ENCODE results near the gene PHLDB2. TPM values are rescaled to one million over a fixed set of nuclear protein-coding genes. Genes with fewer than 3 reads are reported as not detected.

Gene PHLDB2
- total RNA-seq, 2 donors from 2014 or later, result 15.3 to 32.3 TPM

DNA sequence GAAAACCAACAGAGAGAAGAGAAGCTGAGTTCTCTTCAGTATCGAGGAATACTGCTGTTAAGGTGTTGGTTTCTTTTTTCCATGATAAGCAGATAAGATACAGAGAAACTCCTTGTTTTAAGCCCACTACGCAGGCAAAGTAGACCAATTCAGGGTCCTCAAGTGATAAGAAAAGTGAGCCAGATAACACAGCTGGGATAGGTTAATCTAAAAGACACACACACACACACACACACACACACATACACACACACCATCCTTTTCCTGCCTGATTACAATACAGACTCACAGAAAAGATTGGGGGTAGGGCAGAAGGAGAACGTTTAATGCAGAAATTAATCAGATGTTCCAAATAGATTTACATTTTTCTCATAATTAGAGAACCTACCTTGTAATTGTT lies 6.5 kb upstream of the PHLDB2 start:
- Histone ChIP-seq H3K27me3 (replicated peaks; ENCODE audit: insufficient read depth) (no peaks in the 10 kb centered on the region), H3K36me3 (no peaks in the 10 kb centered on the region), H3K4me3 (no peak overlapping the region), H3K4me1 (replicated peaks) (no peaks in the 10 kb centered on the region), H3K27ac (no peak overlapping the region), H3K9me3 (no peaks in the 10 kb centered on the region)
- TF ChIP-seq, protein P1, sequence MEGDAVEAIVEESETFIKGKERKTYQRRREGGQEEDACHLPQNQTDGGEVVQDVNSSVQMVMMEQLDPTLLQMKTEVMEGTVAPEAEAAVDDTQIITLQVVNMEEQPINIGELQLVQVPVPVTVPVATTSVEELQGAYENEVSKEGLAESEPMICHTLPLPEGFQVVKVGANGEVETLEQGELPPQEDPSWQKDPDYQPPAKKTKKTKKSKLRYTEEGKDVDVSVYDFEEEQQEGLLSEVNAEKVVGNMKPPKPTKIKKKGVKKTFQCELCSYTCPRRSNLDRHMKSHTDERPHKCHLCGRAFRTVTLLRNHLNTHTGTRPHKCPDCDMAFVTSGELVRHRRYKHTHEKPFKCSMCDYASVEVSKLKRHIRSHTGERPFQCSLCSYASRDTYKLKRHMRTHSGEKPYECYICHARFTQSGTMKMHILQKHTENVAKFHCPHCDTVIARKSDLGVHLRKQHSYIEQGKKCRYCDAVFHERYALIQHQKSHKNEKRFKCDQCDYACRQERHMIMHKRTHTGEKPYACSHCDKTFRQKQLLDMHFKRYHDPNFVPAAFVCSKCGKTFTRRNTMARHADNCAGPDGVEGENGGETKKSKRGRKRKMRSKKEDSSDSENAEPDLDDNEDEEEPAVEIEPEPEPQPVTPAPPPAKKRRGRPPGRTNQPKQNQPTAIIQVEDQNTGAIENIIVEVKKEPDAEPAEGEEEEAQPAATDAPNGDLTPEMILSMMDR (IDR thresholded peaks at IDR 0.05), result no peak
- TF ChIP-seq POLR2A (IDR thresholded peaks at IDR 0.05) (no peak), POLR2AphosphoS5 (IDR thresholded peaks at IDR 0.05) (no peak)
- 71% methylated on average over 3 of the region's 3 CpGs for WGBS
- no peak for DNase-seq (ENCODE audit: low spot score)
- intact Hi-C loops (cut with DNase I), result no loop called here

DNA sequence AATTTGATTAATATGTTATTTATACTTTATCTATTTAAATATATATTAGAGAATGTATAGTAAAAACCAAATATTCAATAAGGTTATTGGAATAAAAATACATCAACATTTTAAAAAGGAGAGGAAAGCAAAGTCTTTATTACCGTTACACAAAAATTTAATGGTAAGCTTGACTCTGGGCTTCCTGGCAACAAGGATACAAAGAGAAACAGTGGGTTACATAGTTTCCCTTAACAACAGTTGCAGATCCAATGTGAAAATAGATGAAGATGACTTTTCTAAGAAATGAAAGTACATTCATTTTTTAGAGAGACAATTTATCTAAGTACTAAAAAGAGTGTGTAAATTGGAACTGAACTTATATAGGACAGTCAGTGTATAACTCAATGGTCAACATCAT lies 6.0 kb upstream of the PHLDB2 start:
- intact Hi-C loops (cut with DNase I), result no loop called here

DNA sequence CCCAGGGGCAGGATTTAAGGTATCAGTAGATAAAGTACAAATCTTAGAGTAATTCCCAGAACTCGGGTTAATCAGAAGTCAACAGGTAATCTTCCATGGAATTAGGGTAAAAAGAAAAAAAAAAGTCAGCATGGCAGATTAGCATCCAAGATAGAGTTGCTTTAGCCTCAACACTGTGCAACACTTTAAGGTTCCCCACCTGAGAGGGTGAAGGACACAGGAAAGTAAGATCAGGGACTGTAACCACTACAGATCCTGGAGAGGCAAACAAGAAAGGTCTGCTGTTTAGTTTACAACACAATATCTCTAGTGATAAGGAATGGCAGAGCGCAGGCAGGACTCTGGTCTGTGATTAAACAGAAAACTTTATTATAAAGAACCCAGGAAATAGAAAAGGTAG lies 4.1 kb upstream of the PHLDB2 start:
- no peaks in the 10 kb centered on the region for H3K36me3 ChIP-seq
- H3K27me3 ChIP-seq (replicated peaks; ENCODE audit: insufficient read depth), result no peaks in the 10 kb centered on the region
- DNase-seq (ENCODE audit: low spot score), result no peak
- intact Hi-C loops (cut with DNase I), result loop anchor here (5.0 kb wide), 1 partner anchor 53 kb away; no protein-coding TSS in a partner anchor
- H3K4me3 ChIP-seq, result no peak overlapping the region
- H3K27ac ChIP-seq, result no peak overlapping the region
- no peaks in the 10 kb centered on the region for H3K9me3 ChIP-seq
- H3K4me1 ChIP-seq (replicated peaks), result no peaks in the 10 kb centered on the region
- TF ChIP-seq POLR2AphosphoS5 (IDR thresholded peaks at IDR 0.05) (no peak), POLR2A (IDR thresholded peaks at IDR 0.05) (no peak)
- TF ChIP-seq, protein P1 (IDR thresholded peaks at IDR 0.05), result no peak
- 74% methylated on average over 2 of the region's 2 CpGs for WGBS

More for the DNA sequence above, 6.0 kb upstream of the PHLDB2 start:
- TF ChIP-seq POLR2A (IDR thresholded peaks at IDR 0.05), result no peak
- no peak for TF ChIP-seq POLR2AphosphoS5 (IDR thresholded peaks at IDR 0.05)
- TF ChIP-seq, protein P1 (IDR thresholded peaks at IDR 0.05), result no peak
- Histone ChIP-seq H3K36me3 (no peaks in the 10 kb centered on the region), H3K27ac (no peak overlapping the region), H3K27me3 (replicated peaks; ENCODE audit: insufficient read depth) (no peaks in the 10 kb centered on the region), H3K4me1 (replicated peaks) (no peaks in the 10 kb centered on the region), H3K9me3 (no peaks in the 10 kb centered on the region), H3K4me3 (no peak overlapping the region)
- DNase-seq (ENCODE audit: low spot score), result no peak
- WGBS, result 66% methylated on average over 1 of the region's 1 CpG

DNA sequence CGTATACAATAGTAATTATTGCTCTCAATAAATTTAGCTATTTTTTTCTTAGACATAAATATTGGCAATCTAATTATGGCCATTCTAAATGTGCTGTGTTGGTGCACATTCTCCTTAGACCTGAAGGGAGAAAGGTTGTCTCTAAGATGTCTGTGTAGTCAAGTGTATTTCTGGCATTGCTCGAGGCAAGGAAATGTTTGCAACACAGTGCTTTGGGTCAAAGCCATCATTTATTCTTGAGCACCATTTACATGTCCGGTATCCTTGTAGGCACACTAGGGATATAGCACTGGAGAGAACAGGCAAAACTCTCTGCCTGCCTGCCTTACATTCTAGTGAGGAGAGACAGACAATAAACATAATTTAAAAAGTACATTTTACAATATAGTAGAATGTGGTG lies 2.6 kb upstream of the PHLDB2 start:
- H3K4me1 ChIP-seq (replicated peaks), result no peaks in the 10 kb centered on the region
- no peaks in the 10 kb centered on the region for H3K27me3 ChIP-seq (replicated peaks; ENCODE audit: insufficient read depth)
- H3K9me3 ChIP-seq, result no peaks in the 10 kb centered on the region
- intact Hi-C loops (cut with DNase I), result loop anchor here (5.0 kb wide), 1 partner anchor 54 kb away; no protein-coding TSS in a partner anchor
- no peak overlapping the region for H3K27ac ChIP-seq
- H3K36me3 ChIP-seq, result no peaks in the 10 kb centered on the region
- TF ChIP-seq POLR2A (IDR thresholded peaks at IDR 0.05), result no peak
- TF ChIP-seq, protein P1 (IDR thresholded peaks at IDR 0.05), result no peak
- TF ChIP-seq POLR2AphosphoS5 (IDR thresholded peaks at IDR 0.05), result no peak
- H3K4me3 ChIP-seq, result no peak overlapping the region
- DNase-seq (ENCODE audit: low spot score), result no peak
- WGBS, result 85% methylated on average over 3 of the region's 3 CpGs

DNA sequence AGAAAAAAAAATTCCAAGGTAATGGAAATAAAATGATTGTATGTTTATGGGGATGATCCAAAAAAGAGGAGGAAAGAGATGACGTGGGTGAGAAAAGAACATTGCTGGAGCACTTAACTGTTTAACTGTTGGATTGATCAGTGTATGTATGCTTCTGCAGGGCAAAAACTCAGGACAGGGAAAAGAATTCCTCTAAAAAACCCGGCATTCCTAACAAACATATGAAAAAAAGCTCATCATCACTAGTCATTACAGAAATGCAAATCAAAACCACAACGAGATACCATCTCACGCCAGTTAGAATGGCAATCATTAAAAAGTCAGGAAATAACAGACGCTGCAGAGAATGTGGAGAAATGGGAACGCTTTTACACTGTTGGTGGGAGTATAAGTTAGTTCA lies 1.6 kb upstream of the PHLDB2 start:
- DNase-seq (ENCODE audit: low spot score), result no peak
- 70% methylated on average over 6 of the region's 6 CpGs for WGBS
- Histone ChIP-seq H3K27me3 (replicated peaks; ENCODE audit: insufficient read depth) (no peaks in the 10 kb centered on the region), H3K9me3 (no peaks in the 10 kb centered on the region), H3K36me3 (no peaks in the 10 kb centered on the region), H3K27ac (no peak overlapping the region), H3K4me3 (no peak overlapping the region), H3K4me1 (replicated peaks) (no peaks in the 10 kb centered on the region)
- intact Hi-C loops (cut with DNase I), result loop anchor here (5.0 kb wide), 1 partner anchor 55 kb away; no protein-coding TSS in a partner anchor
- TF ChIP-seq, protein P1 (IDR thresholded peaks at IDR 0.05), result no peak
- no peak for TF ChIP-seq POLR2A (IDR thresholded peaks at IDR 0.05)
- no peak for TF ChIP-seq POLR2AphosphoS5 (IDR thresholded peaks at IDR 0.05)
